Measurements from ENCODE around the gene KCNAB1.
"Not testable (repeated sequence)": the region's sequence is repeated elsewhere in the genome, so short reads cannot be mapped to it uniquely, and the experiment has no call there.

KCNAB1 gene

DNA sequence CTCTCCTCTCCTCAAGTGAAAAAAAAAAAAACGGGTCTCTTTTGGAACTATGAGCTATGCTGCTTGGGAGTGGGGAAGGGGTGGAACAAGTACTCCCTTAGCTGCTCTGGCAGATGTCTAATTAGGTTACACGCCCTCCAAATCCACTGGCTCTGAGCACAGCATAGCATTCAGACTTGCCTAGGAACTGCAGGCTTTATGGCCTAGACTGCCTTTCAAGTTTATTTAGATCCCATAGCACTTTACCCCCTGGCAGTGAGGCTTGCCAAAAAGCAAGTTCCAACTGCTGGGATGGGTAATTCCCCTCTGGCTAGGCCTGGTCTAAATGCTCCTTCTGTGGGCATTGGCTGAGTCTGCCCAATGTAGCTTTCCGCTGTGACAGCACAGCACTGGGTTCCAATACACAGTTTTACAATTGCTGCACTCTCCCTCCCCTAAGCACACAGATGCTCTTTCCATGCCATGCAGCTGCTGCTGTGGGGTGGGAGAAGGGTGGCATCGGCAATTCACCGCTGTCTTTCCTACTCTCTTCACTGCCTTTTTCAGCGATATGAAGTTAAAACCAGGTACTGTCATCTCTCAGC lies 152.8 kb downstream of the KCNAB1 start:
- peak in 1 of 2 donors; percentile 16 for DNase-seq

DNA sequence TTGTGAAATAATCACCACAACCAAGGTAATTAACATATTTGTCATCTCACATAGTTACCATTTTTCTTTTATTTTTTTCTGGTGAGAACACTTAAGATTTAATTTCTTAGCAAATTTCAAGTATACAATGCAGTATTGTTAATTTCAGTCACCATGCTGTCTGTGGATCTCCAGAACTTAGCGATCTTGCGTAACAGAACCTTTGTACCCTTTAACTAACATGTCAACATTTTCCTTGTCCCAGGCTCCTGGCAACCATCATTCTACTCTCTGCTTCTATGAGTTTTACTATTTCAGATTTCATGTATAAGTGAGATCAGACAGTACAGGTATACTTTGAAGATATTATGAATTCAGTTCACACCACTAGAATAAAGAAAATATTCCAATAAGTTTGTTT lies 154.4 kb downstream of the KCNAB1 start:
- no peak for DNase-seq

DNA sequence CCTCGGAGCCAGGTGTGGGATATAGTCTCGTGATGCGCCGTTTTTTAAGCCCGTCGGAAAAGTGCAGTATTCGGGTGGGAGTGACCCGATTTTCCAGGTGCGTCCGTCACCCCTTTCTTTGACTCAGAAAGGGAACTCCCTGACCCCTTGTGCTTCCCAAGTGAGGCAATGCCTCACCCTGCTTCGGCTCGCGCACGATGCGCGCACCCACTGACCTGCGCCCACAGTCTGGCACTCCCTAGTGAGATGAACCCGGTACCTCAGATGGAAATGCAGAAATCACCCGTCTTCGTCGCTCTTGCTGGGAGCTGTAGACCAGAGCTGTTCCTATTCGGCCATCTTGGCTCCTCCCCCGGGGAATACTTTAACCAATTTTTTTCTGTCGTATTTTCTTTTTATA lies 164.3 kb downstream of the KCNAB1 start:
- not testable (repeated sequence) for DNase-seq

DNA sequence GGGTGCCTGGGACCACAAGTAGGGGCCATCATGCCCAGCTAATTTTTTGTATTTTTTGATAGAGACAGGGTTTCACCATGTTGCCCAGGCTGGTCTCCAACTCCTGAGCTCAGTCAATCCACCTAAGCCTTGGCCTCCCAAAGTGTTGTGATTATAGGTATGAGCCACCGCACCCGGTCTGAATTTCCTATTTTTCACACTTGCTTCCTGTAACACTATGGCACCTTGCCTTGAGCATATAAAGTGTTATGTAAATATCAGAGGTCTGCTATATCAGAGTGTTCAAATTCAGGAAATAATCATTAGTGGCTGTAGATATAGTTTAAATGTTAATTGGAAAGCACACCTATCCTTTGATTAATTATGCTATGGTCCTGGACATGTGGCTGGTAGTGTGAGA lies 165.2 kb downstream of the KCNAB1 start:
- DNase-seq: no peak

DNA sequence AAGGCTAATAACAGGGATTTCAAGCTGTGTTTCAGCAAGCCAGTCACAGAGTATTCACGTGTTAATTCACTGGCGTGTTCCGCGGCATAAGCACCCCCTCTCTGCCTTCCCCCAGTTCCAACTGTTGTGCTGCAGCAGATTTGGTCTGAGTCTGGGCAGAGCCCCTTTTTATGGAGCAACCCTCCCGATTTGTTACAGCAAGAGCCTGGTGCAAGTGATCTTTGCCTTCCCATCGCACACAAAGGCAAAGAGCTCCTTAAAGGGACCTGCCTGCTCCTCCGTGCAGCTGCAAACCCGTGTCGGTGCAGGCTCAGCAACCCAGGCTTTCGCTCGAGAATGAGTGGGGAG lies 170.5 kb downstream of the KCNAB1 start:
- DNase-seq: no peak

DNA sequence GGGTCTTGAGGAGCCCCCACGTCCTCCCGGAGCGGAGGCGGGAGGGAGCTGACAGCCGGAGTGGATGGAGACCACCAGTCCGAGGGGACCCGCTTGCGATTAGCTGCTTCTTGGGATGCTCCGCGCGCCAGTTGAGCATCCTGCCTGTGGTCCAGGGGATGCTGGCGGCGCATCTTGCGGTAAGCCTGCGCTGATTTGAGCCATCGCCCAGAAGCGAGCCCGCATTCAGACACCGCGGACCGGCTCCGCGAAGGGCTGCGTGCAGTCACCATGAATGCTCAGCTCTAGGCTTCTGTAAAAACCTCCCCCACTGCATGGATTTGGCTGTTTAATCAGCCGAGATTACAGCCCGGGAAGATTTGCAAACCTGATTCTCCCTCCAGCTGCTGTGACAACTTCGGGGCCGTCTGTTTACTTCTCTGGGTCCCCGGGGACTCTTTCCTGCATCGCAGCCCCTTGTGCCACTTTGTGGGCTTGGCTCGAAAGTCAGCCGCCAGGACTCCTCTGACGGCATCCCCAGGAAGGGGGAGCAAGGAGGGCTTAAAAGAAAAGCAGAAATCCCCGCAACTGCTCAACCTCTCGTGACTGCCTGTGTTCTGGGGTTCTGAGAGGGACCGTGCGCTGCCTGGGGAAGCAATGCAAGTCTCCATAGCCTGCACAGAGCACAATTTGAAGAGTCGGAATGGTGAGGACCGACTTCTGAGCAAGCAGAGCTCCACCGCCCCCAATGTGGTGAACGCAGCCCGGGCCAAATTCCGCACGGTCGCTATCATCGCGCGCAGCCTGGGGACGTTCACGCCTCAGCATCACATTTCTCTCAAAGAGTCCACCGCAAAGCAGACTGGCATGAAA lies 171.1 kb downstream of the KCNAB1 start:
- DNase-seq: peak in 1 of 2 donors; percentile 44

DNA sequence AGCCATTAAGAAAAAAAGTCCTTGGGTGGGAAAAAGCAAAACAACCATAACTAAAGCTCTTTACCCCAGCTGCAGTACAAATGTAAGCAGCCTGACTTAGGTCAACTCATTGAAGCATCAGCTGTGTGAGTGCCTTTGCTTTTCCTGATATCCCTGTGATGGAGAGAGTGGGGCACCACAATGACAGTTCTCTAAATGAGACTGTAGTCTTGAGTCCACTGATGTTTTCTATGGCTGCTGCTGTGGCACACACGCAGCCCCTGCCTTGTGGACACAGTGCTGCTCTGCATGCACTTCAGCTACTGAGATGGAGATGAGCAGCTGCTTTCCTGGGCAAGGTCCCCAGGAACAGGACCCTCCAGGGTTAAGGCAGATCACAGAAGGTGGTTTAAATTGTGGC lies 173.2 kb downstream of the KCNAB1 start:
- no peak for DNase-seq

DNA sequence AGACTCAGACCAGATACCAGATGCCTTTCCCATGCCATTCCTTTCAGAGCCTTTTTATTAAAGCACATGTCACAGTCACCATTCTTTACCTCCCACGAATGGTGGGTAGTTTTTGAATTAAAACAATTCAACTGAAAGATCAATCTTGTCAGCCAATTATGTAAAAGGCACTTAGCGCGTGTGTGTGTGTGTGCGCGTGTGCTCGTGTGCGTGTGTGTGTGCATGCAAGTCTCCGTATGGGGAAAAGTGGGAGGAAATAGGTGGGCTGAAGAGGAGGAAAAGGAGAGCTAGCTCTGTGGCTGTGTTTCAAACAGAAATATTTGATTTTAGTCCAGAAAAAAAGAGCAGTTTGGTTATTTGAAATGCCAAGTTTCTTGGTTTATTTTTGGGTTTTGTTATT lies 177.2 kb downstream of the KCNAB1 start:
- DNase-seq: no peak

DNA sequence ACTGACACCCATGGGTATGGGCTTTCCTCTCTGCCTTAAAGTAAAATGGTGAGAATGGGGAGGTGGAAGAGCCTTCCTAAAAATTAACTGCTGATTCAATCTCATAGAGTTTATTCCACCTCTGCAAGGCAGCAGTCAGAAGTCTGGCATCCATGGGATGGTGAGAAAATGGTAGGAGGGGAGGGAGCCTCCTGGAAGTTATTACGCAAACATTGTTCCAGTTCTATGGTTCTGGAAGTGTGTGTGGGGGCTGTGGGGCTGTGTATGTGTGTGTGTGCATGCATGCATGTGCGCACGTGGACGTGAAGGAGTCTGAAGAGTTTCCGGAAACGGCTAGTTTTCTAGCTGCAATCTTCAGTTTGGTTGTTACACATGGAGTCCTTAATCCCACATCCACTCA lies 177.6 kb downstream of the KCNAB1 start:
- no peak for DNase-seq

DNA sequence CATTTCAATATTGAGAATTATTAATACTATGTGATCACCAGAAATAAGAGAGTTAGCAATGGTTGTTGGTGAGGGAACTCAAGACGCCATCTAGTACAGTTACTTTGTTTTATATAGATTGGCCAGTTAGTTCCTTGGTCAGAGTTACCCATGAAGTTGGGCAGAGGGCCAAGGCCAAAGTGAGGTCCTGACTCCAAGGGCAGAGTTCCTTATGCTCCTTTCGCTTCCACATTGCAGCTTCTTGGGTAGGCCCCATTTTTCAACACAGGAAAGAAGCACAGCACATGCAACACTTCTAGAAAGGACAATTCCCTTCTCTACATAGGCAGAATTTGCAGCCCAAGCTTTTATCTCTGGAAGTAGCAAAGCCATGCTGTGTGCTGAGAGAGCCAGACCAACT lies 178.6 kb downstream of the KCNAB1 start:
- DNase-seq: peak in 1 of 2 donors; percentile 35

DNA sequence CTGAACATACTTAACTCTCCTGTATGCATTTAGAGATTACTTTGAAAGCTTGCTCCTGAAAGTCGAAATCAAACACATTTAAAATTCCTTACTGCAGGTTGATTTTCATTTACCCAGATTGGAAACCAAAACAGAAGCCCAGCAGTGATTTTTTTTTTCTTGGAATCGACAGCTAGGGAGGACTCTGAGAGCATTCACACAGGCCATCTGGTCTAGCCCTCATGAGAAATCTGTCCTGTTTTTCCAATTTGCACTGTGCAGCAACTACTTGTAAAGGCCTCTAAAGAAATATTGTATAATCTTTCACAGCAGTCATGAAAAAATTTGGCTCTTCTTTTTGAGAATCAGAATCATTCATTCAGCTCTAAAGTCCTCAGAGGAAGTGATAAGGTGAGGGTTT lies 179.2 kb downstream of the KCNAB1 start:
- DNase-seq: peak in 1 of 2 donors; percentile 32

DNA sequence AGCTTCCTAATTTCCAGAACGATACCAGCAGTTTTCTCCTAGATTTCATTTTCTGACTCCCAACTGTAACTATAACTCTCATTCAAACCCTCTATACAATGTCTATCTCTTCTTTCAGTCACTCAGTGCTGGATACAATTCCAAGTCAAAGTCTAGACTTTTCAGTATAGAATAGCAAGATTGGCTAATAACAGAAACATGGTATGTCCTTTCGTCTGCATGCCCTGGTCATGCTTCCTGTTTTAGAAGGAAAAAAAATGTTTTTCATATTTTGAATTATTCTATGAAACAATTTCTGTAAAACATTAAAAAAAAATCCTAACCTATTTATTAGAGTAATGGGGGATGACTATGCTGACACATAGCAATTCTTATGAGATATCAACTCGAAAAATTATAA lies 180.0 kb downstream of the KCNAB1 start:
- no peak for DNase-seq

DNA sequence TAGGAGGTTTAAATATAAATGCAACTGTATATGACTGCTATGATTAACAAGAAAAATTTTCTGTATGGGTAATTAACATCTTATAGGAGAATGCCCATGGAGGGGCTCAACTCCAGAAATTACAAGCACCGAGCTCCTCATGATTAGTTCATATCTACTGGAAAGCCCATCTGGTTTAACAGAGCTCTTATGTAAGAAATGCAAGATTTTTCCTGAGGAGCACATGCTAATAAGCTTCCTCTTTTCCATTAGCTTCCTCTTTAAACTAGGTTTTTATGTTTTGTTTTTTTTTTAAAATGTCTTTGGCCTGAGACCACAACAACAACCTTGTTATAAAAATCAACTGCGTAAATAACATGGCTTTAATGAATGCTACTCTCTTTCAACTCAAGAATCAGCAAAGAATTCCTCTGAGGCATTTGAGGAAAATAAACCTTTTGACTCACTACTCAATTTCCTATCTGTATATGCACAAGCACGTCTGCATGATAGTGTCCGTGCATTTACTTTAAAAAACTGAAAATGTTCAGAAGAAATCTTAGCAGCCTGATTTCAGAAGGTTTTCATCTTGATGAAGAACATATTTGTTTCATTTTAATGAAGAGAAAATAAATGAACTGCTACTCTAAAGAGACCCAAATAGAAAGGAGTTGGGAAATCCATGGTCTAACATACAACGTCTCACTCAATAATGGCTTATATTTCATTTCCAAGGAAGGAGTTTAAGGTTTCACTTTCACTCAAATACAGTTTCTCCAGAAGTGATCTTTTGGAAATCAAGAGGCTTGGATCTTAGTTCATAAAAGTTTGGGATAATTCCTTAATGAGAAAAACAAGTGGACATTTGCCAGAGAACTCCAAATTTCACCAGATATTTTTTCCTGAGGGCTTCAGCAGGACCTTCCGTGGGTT lies 180.8 kb downstream of the KCNAB1 start:
- no peak for DNase-seq

DNA sequence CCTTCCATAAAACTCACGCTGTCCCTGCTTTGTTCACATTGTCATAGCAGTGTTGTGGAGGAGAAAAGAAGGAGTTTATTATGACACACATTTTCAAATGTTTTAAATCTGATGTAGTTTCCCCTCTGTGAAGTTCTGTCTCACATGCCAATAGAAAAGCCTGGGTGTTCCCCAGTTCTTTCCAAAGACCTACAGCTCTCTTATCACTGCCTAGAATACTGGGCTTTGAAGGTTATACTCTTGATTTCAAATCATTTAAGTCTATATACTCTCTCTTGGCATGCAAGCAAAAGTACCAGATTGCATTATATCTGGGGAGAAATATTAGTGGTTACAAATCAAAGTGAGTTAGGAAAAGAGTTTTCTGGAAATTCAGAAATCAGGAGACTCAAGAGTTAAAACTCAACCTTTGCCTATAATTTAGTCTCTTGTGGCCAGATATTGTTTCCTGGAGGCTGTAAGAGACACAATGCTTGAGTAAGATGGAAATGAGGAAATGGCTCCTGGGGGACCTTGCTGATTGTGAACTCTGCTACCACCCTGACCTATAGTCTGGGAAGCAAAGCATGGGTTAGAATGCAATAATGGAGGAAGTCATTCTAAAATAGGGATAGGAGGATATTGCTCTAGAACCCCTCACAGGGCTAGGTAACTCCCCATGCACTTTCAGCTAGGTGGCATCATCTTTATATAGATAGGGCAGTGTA lies 182.8 kb downstream of the KCNAB1 start:
- no peak for DNase-seq

DNA sequence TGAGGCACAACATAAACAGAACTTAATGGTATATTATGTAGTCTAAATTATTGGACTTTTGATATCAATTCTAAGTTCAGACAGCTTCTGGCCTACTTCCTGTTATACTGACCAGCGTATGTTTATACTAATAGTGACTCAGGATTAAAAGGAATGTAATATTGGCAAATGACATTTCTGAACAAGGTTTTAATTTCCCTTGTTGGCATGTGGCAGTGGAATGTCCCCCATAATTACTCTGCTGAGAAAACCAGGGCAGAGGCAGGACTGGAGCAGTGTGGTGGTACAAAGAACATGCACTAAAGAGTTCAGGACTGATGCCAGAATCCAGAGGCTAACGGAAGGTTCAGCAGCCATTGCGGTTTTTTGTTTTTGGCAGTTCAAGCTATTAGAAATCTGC lies 184.0 kb downstream of the KCNAB1 start:
- no peak for DNase-seq

DNA sequence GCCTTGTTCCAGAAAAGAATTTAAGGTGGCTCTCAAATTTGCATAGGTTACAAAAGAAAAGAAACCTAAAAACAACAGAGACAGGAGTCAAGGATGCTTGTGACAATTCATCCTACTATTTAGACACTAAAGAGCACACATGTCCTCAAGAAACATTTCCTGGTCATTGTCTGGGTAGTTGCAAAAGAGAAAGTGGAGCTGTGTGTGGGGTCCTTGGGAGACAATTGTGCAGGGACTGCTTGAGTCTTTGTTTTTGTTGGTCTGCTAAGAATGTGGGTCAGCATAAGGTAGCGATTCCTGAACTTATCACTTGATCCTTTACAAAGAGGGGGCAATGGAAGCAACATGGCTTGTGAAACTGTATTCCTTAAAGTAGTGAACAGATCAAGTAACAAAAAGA lies 185.3 kb downstream of the KCNAB1 start:
- no peak for DNase-seq

DNA sequence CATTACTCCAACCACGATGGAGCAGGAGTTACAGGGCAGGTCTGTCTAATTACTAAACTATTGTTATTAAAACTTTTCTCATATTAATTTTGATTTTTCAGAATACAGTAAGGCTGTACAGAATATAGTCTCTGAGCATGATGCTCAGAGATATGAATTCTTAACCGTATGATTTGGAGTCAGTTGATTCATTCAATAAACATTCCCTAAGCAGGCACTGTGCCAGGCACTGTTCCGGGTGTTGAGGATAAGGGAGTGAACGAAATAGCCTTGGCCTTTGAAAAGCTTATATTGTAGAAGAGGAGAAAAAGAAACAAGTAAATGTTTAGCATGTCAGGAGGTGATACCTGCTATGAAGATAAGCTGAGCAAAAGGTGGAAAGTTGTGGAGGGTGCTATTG lies 187.3 kb downstream of the KCNAB1 start:
- DNase-seq: no peak

DNA sequence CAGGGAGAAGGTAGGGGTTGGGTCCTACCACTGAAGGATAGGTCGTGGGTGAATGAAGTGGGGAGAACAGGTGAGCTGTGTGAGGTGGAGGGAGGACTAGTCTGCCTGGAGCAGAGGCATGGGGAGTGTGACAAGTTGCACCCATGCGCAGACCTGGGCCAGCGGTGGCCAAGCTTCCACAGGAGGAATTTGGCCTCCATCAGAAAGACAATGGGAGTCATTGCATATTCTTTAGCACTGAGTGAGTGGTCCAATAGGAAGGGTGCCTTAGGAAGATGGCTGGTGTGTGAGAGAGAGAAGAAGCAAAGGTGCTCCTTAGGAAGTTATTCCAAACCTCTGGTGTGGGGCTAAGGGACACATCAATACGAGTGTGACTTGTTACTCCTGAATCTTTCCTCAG lies 191.1 kb downstream of the KCNAB1 start:
- no peak for DNase-seq

DNA sequence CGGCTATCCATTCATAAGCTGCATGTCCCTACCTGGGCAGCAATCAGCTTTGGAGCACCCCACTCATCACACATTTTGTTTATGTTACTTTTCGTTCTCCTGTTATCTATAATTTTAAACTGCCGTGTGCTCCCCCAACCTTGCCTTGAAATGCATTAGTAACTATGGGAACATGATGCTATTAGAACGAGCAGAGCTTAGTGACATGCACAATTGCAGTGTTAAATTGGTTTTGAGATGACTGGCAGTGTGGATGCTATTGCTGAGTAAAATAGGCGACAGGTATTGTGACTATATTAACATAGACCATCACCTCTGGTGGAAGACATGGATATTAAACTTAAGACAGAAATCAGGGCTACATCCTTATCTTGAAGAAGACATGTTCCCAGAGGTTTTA lies 191.6 kb downstream of the KCNAB1 start:
- no peak for DNase-seq

DNA sequence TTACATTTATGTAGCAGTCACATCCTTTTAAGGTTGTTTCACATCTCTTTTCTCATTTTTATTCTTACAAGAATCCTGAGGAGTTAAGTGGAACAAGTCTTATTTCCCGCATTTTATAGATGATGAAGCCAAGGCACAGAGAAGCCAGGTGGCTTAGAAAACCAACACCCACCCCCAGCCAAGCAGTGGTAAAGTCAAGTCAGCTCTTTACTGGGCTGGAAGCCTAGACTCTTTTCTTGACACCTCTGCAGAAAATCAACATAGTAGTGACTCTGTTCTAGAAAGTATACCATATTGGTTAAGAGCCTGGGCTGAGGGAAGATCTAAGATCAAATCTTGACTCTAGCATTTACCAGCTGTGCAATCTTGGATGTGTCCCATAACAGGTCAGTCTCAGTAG lies 195.7 kb downstream of the KCNAB1 start:
- DNase-seq: no peak

DNA sequence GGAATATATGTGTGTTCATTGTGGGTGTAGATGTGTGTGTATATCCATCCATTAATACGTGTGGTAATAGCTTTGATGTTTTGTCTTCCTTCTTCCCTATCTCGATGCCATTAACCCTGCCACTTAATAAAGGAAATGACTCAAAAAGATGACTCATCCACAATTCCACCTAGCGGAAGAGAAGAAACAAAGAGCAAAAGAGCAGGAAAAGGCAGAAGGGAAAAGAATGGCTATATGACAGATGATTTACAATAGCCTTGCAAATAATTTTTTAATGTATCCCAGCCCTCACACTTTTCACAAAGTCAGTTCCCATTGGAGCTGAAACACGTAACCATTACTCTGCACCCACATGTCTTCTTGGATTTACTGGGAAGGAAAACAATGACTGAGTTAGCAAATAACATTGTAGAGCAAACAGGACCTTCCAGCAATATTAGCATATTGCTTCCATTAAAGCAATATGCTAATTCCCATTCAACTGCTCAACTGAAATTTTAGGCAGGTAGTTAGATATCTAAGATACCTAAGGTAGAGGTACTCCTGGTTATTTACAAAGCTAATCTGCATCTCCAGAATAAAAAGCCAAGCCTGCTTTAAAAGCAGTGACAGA lies 197.2 kb downstream of the KCNAB1 start:
- DNase-seq: no peak

DNA sequence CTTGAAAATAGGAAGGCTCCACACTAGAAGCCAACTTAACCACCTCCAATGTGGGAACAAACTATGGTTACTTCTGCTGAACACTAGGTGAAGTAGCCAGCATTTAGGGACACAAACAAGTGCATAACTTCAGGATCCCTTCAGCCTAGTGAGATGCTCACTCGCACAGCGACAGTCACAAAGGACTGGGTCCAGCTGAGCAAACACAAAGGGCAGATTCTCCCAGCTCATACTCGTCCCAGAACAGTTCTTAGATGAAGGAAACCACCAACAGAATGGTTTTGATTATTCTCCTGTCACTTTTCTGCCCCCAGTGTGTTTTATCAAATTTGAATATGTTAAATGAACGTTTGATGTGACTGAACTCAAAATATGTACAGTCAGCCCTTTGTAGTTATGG lies 201.6 kb downstream of the KCNAB1 start:
- peak; percentile 28 to 40 for DNase-seq

DNA sequence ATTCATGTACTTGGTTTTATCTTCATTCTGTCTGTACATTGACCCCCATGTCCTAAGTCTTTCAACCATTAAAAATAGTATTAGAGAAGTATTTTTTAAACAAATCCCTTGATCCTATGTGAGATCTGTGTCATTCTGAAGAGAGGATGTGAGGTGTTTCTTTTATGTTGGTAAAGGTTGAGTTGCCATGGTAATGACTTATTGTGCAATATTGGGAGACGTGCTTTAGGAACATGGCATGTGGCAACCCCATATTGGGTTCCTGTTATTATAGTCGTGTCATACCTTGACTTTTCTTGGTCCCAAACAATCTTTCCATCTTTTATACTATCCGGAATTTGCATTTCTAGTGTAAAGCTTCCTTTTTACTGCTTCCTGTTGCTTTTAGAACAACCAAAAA lies 203.1 kb downstream of the KCNAB1 start:
- DNase-seq: no peak

Data from hippocampal formation (tissue), 2 donors.